GM10248 (cell line): ENCODE measurements around the gene GLYATL1.

Experiments used
- CTCF ChIA-PET: fragments of 300-600 bp; sonication (Branson Sonifier 250); formaldehyde crosslinking; extraction: SDS; loops from one replicate; lab custom pipeline; 2021; ENCODE audit warnings: antibody characterized with exemption; lab: Yijun Ruan, JAX
- POLR2A ChIA-PET: fragments of 350-650 bp; sonication (Branson Sonifier 250); formaldehyde crosslinking; extraction: SDS; loops from one replicate; lab custom pipeline; 2020; ENCODE audit warnings: antibody characterized with exemption; lab: Yijun Ruan, JAX
- DNase-seq: peaks from one replicate; pipeline ENCODE4 v3.0.0; 2012; ENCODE audit errors: extremely low spot score
- TF ChIP-seq, protein P1 (sequence below): IDR thresholded peaks from 2 replicates; pipeline ENCODE4 v1.5.1; 2012; ENCODE audit warnings: mild to moderate bottlenecking, low read depth; ENCODE audit errors: extremely low read depth, missing control alignments, control extremely low read depth

GLYATL1 gene

DNA sequence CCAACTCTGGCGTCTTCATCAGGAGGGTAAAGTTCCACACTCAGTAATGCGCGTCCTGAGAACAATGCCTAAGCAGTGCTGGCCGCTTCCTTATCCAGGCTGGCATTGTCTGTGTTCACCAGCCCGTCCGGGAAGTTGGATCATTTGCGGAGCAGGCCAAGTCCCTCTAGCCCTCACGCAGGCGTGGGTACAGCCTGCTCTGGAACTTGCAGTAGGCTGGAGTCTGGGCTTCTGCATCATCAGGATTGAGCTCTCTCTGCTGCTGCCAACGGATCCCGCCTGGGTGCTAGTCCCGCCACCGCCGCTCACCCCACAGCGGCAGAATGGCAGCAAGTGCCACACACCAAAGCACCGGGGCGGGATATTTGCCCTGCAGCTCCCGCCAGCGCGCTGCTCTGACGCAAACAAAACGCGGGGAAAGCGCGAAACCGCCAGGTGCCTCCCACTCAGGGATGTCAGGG, 29.0 kb downstream of the GLYATL1 start:
- POLR2A ChIA-PET: no interaction called here
- TF ChIP-seq, protein P1, sequence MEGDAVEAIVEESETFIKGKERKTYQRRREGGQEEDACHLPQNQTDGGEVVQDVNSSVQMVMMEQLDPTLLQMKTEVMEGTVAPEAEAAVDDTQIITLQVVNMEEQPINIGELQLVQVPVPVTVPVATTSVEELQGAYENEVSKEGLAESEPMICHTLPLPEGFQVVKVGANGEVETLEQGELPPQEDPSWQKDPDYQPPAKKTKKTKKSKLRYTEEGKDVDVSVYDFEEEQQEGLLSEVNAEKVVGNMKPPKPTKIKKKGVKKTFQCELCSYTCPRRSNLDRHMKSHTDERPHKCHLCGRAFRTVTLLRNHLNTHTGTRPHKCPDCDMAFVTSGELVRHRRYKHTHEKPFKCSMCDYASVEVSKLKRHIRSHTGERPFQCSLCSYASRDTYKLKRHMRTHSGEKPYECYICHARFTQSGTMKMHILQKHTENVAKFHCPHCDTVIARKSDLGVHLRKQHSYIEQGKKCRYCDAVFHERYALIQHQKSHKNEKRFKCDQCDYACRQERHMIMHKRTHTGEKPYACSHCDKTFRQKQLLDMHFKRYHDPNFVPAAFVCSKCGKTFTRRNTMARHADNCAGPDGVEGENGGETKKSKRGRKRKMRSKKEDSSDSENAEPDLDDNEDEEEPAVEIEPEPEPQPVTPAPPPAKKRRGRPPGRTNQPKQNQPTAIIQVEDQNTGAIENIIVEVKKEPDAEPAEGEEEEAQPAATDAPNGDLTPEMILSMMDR: no peak
- CTCF ChIA-PET: no interaction called here
- no peak for DNase-seq

GRCh38 chr11:58977470-58977869, 38.2 kb downstream of the GLYATL1 start:
- POLR2A ChIA-PET: no interaction called here
- TF ChIP-seq, protein P1: no peak
- CTCF ChIA-PET: no interaction called here
- DNase-seq: no peak

DNA sequence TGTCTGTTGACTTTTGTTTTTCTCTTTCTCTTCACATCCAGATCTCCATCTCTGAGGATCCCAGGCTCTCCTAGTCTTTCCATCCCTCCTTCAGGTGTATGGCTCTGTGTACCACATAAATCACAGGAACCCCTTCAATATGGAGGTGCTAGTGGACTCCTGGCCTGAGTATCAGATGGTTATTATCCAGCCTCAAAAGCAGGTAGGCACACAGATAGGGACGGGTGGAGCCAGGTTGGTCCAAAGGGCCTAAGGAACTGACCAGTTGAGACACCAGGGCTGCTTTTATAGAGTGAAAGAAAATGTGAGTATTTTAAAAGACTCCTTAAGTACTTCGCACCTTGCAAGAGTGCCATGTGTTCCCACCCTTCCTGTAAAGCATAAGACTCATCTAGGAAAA, 39.9 kb downstream of the GLYATL1 start:
- no peak for DNase-seq
- POLR2A ChIA-PET: no interaction called here
- CTCF ChIA-PET: no interaction called here
- TF ChIP-seq, protein P1: no peak

DNA sequence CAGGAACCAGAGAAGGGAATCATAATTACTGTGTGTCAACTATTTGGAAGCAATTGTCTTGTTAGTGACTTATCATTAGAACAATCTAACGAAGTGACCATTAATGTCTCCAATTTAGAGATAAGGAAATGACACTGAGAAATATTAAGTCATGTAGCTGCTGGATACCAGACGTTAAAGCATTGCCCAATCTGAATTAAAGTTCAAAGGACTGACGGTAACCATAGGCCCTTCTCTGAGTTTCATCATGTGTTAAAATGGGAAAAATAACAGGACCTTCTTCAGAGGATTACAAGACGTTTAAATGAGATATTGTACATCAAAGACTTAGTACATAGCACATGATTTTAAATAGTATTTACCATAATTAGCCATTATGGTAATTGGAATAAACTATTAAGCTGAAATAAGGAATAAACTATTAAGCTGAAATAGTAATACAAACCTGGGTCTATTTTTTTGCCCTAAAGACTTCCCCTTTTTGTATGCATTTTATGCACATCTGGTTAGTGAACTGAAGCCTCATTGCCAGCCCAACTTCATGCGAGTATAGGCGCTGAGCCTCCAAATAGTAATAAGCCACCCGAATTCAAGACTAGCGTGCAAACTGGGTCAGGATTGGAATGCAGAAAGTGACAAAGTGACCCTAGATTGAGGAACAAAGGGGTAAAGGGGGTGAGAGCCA, 41.0 kb downstream of the GLYATL1 start:
- no peak for DNase-seq
- ChIA-PET CTCF (no interaction called here), POLR2A (interaction anchor here (0.7 kb wide), 1 partner anchor 1277 kb away, joined by 3 read pairs; no protein-coding TSS in a partner anchor)
- TF ChIP-seq, protein P1: no peak

- no peak for DNase-seq
- POLR2A ChIA-PET: no interaction called here
- TF ChIP-seq, protein P1: no peak
- CTCF ChIA-PET: interaction anchor here (1.0 to 1.3 kb wide), 2 partner anchors 61 to 92 kb away, joined by 3 to 4 read pairs; no protein-coding TSS in a partner anchor
These were observed 53.2 kb downstream of the GLYATL1 start for GRCh38 chr11:58992489-58992888.

- POLR2A ChIA-PET: no interaction called here
- CTCF ChIA-PET: no interaction called here
- TF ChIP-seq, protein P1: no peak
- no peak for DNase-seq
These were observed 54.9 kb downstream of the GLYATL1 start for GRCh38 chr11:58994171-58994570.
